GM23248 (cell line): ENCODE data around the gene RAPGEF3. TPM values are rescaled to one million over a fixed set of nuclear protein-coding genes. Genes with fewer than 3 reads are reported as not detected.
A peak's percentile ranks its signal among the peaks of the same experiment; 100 is the strongest.

Experiments used
- DNase-seq: peaks from one replicate; pipeline ENCODE4 v3.0.0-alpha.2; 2015
- H2AFZ ChIP-seq: fragments of 200-600 bp; sonication (generic); 2 replicates; pipeline ENCODE4 v1.6.1; 2016; ENCODE audit warnings: antibody characterized with exemption
- H3F3A ChIP-seq: fragments of 200-600 bp; sonication (generic); 2 replicates; pipeline ENCODE4 v1.6.1; 2016; ENCODE audit warnings: mild to moderate bottlenecking, antibody characterized with exemption, mixed run types; ENCODE audit not compliant: insufficient read depth
- H3K27ac ChIP-seq: fragments of 200-600 bp; sonication (generic); 2 replicates; pipeline ENCODE4 v1.5.1; 2016; ENCODE audit warnings: mild to moderate bottlenecking
- H3K27me3 ChIP-seq: fragments of 200-600 bp; sonication (generic); replicated peaks from 2 replicates; pipeline ENCODE4 v1.6.1; 2016; ENCODE audit warnings: mild to moderate bottlenecking; ENCODE audit not compliant: insufficient read depth
- H3K36me3 ChIP-seq: fragments of 200-600 bp; sonication (generic); 2 replicates; pipeline ENCODE4 v1.6.1; 2016; ENCODE audit warnings: low read depth, mild to moderate bottlenecking
- H3K4me1 ChIP-seq: fragments of 200-600 bp; sonication (generic); 2 replicates; pipeline ENCODE4 v1.6.1; 2016; ENCODE audit warnings: mild to moderate bottlenecking; ENCODE audit not compliant: insufficient read depth
- H3K4me2 ChIP-seq: fragments of 200-600 bp; sonication (generic); one replicate; pipeline ENCODE4 v1.6.1; 2016; ENCODE audit warnings: mild to moderate bottlenecking; ENCODE audit not compliant: unreplicated experiment
- H3K4me3 ChIP-seq: fragments of 200-600 bp; sonication (generic); 2 replicates; pipeline ENCODE4 v1.5.1; 2016; ENCODE audit warnings: mild to moderate bottlenecking
- H3K79me2 ChIP-seq: fragments of 200-600 bp; sonication (generic); 2 replicates; pipeline ENCODE4 v1.6.1; 2016; ENCODE audit warnings: mild to moderate bottlenecking; ENCODE audit not compliant: insufficient read depth
- H3K9ac ChIP-seq: fragments of 200-600 bp; sonication (generic); 2 replicates; pipeline ENCODE4 v1.6.1; 2016; ENCODE audit warnings: mild to moderate bottlenecking
- H3K9me2 ChIP-seq: fragments of 200-600 bp; sonication (generic); 2 replicates; pipeline ENCODE4 v1.6.1; 2016; ENCODE audit warnings: mixed run types, mild to moderate bottlenecking, moderate library complexity; ENCODE audit not compliant: insufficient read depth
- H3K9me3 ChIP-seq: fragments of 200-600 bp; sonication (generic); one replicate; pipeline ENCODE4 v1.6.1; 2017; ENCODE audit warnings: low read depth
- H4K20me1 ChIP-seq: fragments of 200-600 bp; sonication (generic); 2 replicates; pipeline ENCODE4 v1.6.0; 2016; ENCODE audit not compliant: insufficient read depth
- EZH2 ChIP-seq: fragments of 200-600 bp; sonication (generic); IDR thresholded peaks from 2 replicates; pipeline ENCODE4 v1.6.1; 2018; ENCODE audit warnings: antibody characterized with exemption, mild to moderate bottlenecking; ENCODE audit not compliant: insufficient read depth, poor library complexity, severe bottlenecking
- EZH2phosphoT487 ChIP-seq: fragments of 200-600 bp; sonication (generic); IDR thresholded peaks from 2 replicates; pipeline ENCODE4 v1.6.1; 2018; ENCODE audit warnings: antibody characterized with exemption, moderate library complexity, mild to moderate bottlenecking, low read depth; ENCODE audit not compliant: insufficient read depth
- WGBS, 2 experiments: methylation state at CpG; one replicate each; pipeline ENCODE4 v1.1.6; 2015 to 2017; ENCODE audit warnings: low lambda C conversion rate in 2 of 2, low coverage in 1 of 2; ENCODE audit errors: missing lambda C conversion rate in 2 of 2; 5-methylcytosine and 5-hydroxymethylcytosine counted together
- in situ Hi-C: fragments of 300-500 bp; cut with MboI; formaldehyde crosslinking; loops from 2 replicates; pipeline ENCODE4 v1.15.0; 2020
- polyA plus RNA-seq: library from polyadenylated mRNA; unstranded; fragments of >200 nt; fragmentation: Nextera tagmentation; extraction: Ambion mirVana; gene quantifications from 2 replicates; pipeline ENCODE4 v1.2.1, GENCODE V29; 2016
- total RNA-seq: library from RNA; depleted of rRNA; stranded (reverse); fragments of >200 nt; shearing (Covaris generic); gene quantifications from 2 replicates; pipeline ENCODE4 v1.2.3, GENCODE V29; 2014

Gene RAPGEF3
- total and polyA plus RNA-seq, 2 experiments from 2014 or later = 1.4 to 3.7 TPM

DNA sequence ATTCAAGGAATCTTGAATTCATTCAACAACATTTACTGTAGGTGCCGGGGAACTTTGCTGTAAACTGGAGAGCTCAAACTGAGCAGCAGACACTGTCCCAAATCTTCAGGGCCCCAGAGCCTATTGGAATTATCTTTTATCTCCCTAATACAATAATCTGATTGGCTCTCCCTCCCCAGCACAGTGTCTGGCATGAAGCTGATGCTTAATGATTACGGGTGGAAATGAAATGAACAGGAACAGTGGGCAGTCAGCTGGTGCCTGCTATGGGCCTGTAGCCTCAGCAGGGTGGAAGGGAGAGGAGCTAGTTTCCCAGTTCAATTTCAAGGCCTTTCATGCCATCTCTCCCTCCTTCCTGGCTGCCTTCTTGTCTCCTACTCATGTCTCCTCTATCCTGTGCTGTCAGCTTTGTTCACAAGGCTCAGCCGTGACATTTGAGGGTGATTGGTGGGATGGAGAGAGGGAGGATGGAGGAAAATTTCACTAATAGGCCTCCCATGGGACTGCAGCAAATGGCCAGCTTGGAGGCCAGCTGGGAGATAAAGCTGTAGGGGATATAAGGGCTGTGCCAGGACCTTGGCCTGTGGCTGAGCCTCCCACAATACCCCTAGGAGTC is 4.3 kb upstream of the RAPGEF3 start:
- in situ Hi-C loops = no loop called here
- Histone ChIP-seq H3K9me3 (no peaks in the 10 kb centered on the region), H3K27me3 (no peaks in the 10 kb centered on the region), H4K20me1 (no peaks in the 10 kb centered on the region), H3K36me3 (no peaks in the 10 kb centered on the region), H3K4me1 (peaks cover 15% of the 10 kb centered on the region), H3K4me3 (no peak overlapping the region), H3K9ac (no peak overlapping the region), H3K27ac (no peak overlapping the region), H3F3A (no peaks in the 10 kb centered on the region), H3K9me2 (no peaks in the 10 kb centered on the region), H2AFZ (no peak overlapping the region), H3K79me2 (no peaks in the 10 kb centered on the region), H3K4me2 (no peak overlapping the region)
- WGBS, 2 experiments = 60 to 69% methylated on average over 3 of the region's 3 CpGs
- TF ChIP-seq EZH2phosphoT487 = no peak
- no peak for TF ChIP-seq EZH2
- no peak for DNase-seq

DNA sequence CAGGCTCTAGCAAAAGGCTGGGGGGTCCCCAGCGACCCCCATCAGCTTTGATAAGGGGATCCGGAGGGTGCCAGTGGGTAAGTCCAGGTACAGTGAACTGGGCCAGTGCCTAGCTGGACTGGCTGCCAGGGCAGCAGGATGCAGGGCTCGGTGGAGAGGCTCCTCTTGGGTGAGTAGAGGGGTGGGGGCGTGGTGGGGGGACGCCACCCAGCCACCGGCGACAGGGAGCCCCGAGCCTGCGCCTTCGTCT is 171 bp downstream of the RAPGEF3 start:
- no peak for DNase-seq
- Histone ChIP-seq H3K36me3 (no peaks in the 10 kb centered on the region), H2AFZ (peak overlapping the region; percentile 91), H3K9me2 (no peaks in the 10 kb centered on the region), H3K9ac (peak overlapping the region; percentile 83), H4K20me1 (no peaks in the 10 kb centered on the region), H3K4me1 (peaks cover 16% of the 10 kb centered on the region), H3F3A (0 out of 2 replicates have a peak, but pooled peaks cover 6% of the 10 kb centered on the region), H3K4me3 (peak overlapping the region; percentile 78), H3K79me2 (no peaks in the 10 kb centered on the region), H3K27me3 (no peaks in the 10 kb centered on the region), H3K9me3 (no peaks in the 10 kb centered on the region), H3K4me2 (peak overlapping the region; percentile 74), H3K27ac (no peak overlapping the region)
- in situ Hi-C loops = no loop called here
- TF ChIP-seq EZH2 (no peak), EZH2phosphoT487 (no peak)
- WGBS, 2 experiments = 17 to 28% methylated on average over 5 to 10 of the region's 10 CpGs

DNA sequence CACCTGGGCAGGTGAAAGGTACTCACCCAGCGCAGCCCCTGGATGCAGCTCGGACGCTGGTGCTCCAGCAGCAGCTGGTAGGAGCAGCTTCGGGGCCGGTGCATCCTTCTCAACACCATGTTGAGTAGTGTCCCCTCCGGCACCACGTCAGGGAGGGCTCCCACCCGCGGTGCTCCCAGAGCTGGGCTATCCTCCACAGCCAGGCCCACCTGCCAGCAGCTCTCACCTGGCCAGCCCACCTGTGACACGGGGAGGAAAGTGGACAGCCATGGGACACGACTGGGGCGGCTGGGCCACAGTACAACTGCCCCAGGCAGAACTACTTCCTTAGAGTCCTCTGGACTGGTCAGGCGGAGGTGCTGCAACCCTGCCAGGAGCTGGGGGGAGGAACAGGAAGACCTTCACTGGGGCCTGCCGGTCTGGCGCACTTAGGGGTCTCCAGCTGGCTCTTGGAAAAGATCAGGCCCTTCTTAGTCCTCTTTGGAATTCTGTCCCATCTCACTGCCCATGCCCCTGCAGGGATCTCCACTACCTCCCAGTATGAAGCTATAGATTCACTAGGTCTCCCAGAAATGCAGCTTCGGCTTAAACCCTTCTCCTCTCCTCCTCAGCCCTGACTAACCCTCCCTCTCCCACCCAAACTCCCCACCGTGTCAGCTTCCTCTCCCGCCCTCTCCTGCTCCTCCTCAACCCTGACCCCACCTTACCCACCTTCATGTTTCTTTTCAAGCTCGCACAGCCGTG is 668 bp downstream of the RAPGEF3 start:
- Histone ChIP-seq H3K79me2 (no peaks in the 10 kb centered on the region), H3K9ac (peak overlapping the region; percentile 83), H3F3A (peaks cover 11% of the 10 kb centered on the region; the same call in 1 of the 2 replicates), H3K4me3 (peak overlapping the region; percentile 78), H3K4me2 (peak overlapping the region; percentile 74), H4K20me1 (no peaks in the 10 kb centered on the region), H3K9me3 (no peaks in the 10 kb centered on the region), H3K9me2 (no peaks in the 10 kb centered on the region), H3K27me3 (no peaks in the 10 kb centered on the region), H3K36me3 (no peaks in the 10 kb centered on the region), H3K27ac (no peak overlapping the region), H2AFZ (peak overlapping the region; percentile 91; the same call in 1 of the 2 replicates), H3K4me1 (peaks cover 21% of the 10 kb centered on the region)
- no peak for DNase-seq
- in situ Hi-C loops = no loop called here
- TF ChIP-seq EZH2phosphoT487 (no peak), EZH2 (no peak)
- WGBS, 2 experiments = 70 to 71% methylated on average over 17 to 20 of the region's 20 CpGs

DNA sequence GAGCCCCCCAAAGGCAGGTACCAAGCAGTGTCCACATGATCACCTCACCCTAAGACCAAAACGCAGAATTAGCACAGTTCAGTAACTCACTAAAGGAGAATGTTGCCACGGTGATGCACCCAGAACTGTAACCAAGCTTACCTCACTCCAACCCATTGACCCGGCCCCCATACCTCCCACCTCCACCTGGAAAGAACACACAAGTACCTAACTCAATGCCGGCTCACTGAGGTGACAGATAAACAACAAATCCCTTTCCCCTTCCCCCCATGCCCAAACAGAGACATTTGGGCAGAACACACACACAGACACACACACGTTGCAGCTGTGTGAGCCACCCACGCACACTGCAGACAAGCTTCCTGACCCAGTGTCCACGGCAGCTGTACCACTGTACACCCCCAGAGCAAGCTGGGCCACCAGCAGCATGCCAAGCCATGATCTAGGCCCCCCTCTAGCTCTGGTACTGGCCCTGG is 1.3 kb downstream of the RAPGEF3 start:
- no peaks in the 10 kb centered on the region for H3K27me3 ChIP-seq
- no peak for TF ChIP-seq EZH2
- TF ChIP-seq EZH2phosphoT487 = no peak
- in situ Hi-C loops = no loop called here
- peaks cover 27% of the 10 kb centered on the region for H3K4me1 ChIP-seq
- DNase-seq = no peak
- no peak overlapping the region for H2AFZ ChIP-seq
- H3K9ac ChIP-seq = no peak overlapping the region
- H3K4me3 ChIP-seq = no peak overlapping the region
- no peaks in the 10 kb centered on the region for H3K36me3 ChIP-seq
- no peaks in the 10 kb centered on the region for H4K20me1 ChIP-seq
- no peak overlapping the region for H3K4me2 ChIP-seq
- no peak overlapping the region for H3K27ac ChIP-seq
- 90 to 91% methylated on average over 6 to 7 of the region's 7 CpGs for WGBS, 2 experiments
- no peaks in the 10 kb centered on the region for H3K9me3 ChIP-seq
- no peaks in the 10 kb centered on the region for H3K9me2 ChIP-seq
- H3K79me2 ChIP-seq = no peaks in the 10 kb centered on the region
- H3F3A ChIP-seq = peaks cover 15% of the 10 kb centered on the region
